GM19328 (cell line): ENCODE measurements around the gene LRRC4C.

Source experiments
- ATAC-seq: cut with Tn5 transposase; IDR thresholded peaks from one replicate; pipeline ENCODE4 v1.9.1; 2021; ENCODE audit warnings: mild to moderate bottlenecking, moderate library complexity; ENCODE audit not compliant: unreplicated experiment

LRRC4C gene

GRCh38 chr11:40316171-40316570, 1143.3 kb downstream of the LRRC4C start:
- no peak for ATAC-seq

GRCh38 chr11:40315122-40315521, 1144.3 kb downstream of the LRRC4C start:
- no peak for ATAC-seq

- ATAC-seq, result no peak
Observed at GRCh38 chr11:40314327-40314726, 1145.1 kb downstream of the LRRC4C start.

GRCh38 chr11:40306938-40307548, 1152.4 kb downstream of the LRRC4C start:
- ATAC-seq, result peak; percentile 70

DNA sequence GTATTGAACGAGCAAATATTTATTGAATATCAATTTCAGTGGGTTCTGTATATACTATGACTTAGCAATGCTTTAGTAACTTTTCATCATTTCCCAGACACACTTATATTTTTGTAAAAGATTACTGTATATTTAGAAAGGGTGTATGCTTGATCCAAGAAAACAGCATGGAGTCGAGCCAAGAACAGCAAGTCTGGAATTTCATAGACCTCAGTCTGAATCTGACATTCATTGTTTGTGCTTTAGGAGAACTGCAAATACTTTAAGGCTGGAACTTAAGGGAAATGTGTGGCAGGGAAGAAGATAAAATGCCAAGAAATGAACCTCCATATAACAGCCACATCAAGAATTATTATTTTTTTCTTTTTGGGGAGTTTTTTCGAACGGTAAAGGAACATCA, 1156.8 kb downstream of the LRRC4C start:
- ATAC-seq, result no peak

DNA sequence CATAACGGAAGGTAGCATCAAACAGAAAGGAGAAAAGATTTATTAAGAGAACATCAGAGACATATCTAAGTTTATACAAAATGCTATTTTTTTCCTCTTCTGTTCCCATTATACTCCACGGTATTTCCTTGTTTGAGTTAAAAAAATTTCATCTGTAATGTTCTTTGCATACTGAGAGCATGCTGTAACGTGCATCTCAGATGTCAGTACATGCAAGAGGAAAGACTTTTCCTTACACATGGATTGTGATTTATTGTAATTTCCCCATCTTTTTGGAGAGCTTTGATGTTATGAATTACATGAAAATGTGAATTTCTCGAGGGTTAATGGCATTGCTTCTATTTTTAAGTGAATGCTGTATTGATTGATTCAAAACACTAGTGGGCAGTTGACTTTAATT, 1164.0 kb downstream of the LRRC4C start:
- no peak for ATAC-seq

DNA sequence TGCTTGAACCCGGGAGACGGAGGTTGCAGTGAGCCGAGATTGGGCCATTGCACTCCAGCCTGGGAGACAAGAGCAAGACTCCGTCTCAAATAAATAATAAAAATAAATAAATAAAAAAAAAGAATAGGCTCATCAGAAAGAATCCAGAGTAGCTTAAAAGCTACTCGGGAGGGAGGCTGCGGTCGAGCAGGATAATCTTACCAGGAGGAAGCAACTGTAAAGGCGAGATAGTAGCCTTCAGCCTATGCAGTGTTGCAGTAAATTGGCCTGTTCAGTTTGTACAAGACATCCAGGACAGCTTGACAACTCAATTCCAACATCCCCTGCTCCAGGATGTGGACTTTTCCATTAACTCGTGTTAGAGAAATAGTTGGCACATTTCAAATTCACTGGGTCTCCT, 1164.7 kb downstream of the LRRC4C start:
- no peak for ATAC-seq

GRCh38 chr11:40294349-40294735, 1165.1 kb downstream of the LRRC4C start:
- ATAC-seq, result peak; percentile 21

GRCh38 chr11:40293655-40294348, 1165.7 kb downstream of the LRRC4C start:
- peak; percentile 91 for ATAC-seq

DNA sequence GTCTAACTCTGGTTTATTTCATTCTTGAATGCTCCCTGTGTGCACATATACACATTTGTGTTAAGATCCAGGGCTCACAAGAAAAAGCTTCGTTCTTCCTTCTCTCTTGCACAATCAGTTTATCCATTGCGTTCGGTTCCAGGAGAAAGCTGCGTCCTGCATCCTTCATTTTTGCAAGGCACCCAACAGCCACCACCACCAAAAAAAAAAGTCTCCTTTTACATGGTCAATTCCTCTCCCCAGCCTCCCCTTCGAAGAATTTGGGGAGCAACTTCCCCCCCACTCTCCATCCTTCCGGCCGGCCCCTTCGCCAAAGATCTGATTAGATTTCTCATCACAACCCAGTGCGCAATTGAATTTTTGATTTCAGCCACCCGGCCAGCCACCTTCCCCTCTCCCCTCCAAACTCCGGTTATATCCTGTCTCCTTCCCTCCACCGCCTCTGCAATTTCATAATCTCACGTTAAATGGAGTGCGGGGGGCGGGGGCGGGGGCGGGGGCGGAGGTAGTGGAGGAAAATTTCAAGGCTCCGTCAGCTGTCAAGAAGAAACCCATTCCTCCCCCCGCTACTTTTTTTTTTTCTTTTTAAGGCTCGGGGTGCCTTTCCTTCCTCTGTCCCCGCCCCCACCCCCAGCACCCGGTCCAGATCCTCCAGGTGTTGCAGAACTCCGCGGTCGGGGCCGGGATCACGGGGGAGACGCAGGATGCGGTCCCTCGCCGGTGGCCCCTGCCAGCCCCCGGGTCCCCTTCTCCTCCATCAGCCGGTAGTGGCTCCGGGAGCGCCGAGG, 1166.5 kb downstream of the LRRC4C start:
- ATAC-seq, result no peak

GRCh38 chr11:40291741-40292140, 1167.7 kb downstream of the LRRC4C start:
- no peak for ATAC-seq

- ATAC-seq, result no peak
Observed at GRCh38 chr11:40291329-40291728, 1168.1 kb downstream of the LRRC4C start.

- ATAC-seq, result no peak
Observed at GRCh38 chr11:40290171-40290631, 1169.3 kb downstream of the LRRC4C start.

GRCh38 chr11:40289370-40289769, 1170.1 kb downstream of the LRRC4C start:
- no peak for ATAC-seq

DNA sequence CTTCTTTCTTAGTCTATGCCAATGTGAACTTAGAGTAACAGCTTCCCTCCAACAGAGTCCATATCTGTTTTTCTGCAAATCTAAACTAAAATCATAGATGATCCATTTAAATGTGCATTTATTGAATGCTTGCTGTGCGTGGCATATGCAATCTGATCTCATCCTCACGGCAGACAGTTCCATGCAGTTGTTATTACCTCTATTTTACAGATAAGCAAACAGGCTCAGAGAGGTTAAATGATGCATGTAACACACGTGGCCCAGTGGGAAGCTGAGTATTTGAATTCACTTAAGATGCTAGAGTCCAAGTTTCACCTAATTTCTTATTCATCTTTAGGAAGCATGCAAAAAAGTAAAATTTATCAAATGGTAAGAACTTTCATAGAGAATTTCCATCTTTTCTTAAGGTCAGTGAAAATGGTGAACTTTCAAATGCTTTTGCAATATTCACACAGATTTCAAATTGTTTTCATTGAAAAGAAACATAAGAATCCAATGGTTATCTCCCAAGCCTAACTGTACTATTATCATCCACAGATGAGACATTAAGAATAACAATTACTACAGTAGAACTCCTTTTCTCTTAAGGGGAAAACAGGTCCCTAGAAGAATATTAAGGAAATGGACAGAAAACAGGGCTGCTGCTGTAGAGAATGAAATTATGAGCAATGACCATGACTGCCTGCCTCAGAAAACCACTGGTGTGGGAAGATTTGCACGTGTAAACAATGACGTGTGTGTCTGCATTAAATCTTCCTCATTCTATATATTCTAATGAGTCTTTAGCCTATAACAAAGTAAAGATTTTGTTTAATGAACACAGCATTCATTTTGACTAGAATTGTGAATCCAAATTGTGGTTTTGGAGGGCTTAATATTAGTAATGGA, 1171.3 kb downstream of the LRRC4C start:
- ATAC-seq, result no peak

GRCh38 chr11:40286137-40286536, 1173.3 kb downstream of the LRRC4C start:
- ATAC-seq, result no peak

DNA sequence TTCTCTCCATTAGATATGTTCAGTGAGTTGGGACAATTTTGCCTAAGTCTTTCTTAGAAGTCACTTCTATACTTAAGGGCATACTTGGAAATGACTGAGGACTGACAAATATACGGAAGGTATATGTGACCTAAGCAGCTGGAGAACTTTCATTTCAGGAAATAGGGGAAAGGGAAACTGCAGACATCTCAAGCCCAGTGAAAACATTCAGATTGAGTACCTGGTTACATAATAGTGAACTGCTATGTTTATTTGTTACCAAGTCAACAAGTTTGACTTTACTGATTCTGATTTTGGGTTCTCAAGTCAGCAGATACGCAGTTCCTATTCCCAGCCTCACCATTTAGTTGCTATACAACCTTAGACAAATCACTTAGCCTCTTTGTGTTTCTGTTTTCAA, 1173.9 kb downstream of the LRRC4C start:
- no peak for ATAC-seq

DNA sequence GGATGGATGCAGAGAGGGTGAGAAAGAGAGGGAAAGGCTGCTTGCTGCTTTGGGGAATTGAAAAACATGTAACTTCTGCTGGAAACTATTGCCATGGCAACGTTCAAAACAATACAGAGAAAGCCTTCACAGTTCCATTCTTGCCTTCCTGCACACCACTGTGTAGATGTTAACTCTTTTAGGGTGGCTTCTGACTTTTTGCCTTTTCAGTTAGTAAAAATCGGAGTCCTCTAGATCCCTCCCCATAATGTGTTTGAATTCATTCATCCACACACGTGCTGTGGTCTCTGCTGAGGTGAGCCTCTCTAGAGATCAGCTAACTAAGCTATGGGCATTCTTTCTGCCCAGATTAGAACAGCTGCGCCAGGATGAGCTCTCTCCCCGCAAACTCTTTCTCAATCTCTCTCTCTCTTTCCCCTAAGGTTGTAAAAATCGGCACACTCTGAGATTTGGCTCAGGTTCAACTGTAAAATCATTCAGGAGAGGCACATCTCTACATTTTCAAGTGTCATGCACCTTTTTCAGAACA, 1178.3 kb downstream of the LRRC4C start:
- no peak for ATAC-seq

DNA sequence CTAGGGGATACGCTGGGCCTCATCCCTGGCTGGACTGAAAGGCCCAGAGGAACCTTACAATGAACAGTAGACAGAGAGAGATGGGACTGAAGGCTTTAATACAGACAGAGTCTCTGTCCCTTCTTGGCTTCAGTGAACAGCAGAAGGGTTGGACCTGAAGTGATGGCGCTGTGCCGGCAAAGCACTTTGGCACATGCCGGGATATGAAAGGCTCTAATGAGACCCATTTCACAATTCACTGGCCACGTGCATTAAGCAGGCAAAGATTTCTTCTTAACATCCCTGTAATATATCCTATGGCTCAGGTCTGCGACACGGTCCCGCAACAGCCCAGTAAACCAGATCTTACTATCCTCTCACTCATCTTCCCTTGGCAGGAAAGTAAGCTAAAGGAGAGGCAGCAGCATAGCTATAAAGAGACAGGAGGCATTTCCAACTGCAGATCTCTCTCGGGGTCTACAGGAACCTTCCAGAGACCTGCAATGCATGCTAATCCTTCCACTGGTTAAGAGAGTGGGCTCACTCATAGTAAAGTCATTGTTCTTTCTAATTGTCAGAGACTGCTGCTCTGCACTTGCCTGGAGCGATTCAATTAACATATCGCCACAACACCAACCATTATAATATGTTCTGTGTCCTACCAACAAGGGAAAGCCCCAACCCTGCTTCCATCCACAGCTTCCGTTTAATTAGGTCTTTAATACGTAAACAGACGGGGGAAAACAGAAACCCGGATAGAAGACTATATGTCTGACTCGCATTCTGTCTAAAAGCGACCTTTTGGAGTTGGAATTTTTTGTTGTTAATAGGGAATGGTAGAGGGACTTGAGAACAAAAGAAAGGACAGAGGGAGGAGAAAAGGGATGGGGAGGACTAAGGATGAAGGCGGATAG, 1179.0 kb downstream of the LRRC4C start:
- ATAC-seq, result no peak

DNA sequence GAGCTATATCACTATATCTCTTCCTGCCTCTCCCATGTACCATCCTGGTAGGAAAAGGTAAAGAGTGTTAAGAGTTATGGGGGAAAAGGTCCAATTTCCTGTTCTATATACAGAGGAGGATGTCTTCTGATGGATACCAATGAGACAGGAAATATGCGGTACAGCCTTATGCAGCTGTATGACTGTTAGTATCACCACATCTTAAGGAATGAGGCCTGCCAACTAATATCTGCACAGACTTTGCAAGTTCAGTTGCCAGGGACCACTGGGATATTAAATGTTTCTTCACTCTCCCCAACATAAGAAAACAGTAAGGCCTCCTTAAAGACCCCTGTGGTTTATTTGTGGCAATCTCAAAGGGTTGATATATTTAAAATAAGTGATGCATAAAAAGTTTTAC, 1182.5 kb downstream of the LRRC4C start:
- ATAC-seq, result no peak
